ENCODE data around the gene PDE10A.

PDE10A gene

DNA sequence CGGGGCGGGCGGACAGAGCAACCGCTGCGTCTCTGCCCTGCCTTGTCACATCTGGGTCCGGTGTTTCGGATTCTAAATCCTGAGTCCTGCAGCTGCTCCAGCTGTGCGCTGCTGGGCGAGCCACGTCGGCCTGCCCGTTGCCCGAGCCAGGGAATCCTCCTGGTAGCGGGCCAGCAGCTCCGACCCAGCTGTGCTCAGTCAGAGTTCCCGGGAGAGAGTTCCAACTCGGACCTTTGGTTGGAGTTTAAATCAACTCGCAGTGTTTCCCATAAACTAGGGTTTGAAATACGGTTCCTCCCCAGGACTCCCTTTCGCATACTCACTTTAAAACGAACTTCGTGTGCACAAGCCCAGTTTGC lies 315 bp upstream of the PDE10A start:
- TF ChIP-seq RARB (CRISPR knock-in tag; IDR thresholded peaks at IDR 0.05): no peak
- TF ChIP-seq OSR1 (CRISPR knock-in tag; IDR thresholded peaks at IDR 0.05): no peak
- no peak for TF ChIP-seq ESRRG (CRISPR knock-in tag; IDR thresholded peaks at IDR 0.05)
- no peak for TF ChIP-seq TOX (CRISPR knock-in tag; IDR thresholded peaks at IDR 0.05; ENCODE audit: borderline replicate concordance)
- no peak for TF ChIP-seq ZNF70 (CRISPR knock-in tag; IDR thresholded peaks at IDR 0.05)
- no peak for TF ChIP-seq BACH2 (CRISPR knock-in tag; IDR thresholded peaks at IDR 0.05; ENCODE audit: borderline replicate concordance)
- no peak for TF ChIP-seq PATZ1 (CRISPR knock-in tag; IDR thresholded peaks at IDR 0.05; ENCODE audit: borderline replicate concordance)
- TF ChIP-seq, protein P1, sequence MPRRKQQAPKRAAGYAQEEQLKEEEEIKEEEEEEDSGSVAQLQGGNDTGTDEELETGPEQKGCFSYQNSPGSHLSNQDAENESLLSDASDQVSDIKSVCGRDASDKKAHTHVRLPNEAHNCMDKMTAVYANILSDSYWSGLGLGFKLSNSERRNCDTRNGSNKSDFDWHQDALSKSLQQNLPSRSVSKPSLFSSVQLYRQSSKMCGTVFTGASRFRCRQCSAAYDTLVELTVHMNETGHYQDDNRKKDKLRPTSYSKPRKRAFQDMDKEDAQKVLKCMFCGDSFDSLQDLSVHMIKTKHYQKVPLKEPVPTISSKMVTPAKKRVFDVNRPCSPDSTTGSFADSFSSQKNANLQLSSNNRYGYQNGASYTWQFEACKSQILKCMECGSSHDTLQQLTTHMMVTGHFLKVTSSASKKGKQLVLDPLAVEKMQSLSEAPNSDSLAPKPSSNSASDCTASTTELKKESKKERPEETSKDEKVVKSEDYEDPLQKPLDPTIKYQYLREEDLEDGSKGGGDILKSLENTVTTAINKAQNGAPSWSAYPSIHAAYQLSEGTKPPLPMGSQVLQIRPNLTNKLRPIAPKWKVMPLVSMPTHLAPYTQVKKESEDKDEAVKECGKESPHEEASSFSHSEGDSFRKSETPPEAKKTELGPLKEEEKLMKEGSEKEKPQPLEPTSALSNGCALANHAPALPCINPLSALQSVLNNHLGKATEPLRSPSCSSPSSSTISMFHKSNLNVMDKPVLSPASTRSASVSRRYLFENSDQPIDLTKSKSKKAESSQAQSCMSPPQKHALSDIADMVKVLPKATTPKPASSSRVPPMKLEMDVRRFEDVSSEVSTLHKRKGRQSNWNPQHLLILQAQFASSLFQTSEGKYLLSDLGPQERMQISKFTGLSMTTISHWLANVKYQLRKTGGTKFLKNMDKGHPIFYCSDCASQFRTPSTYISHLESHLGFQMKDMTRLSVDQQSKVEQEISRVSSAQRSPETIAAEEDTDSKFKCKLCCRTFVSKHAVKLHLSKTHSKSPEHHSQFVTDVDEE (CRISPR knock-in tag; IDR thresholded peaks at IDR 0.05): no peak
- TF ChIP-seq PPARA (CRISPR knock-in tag; IDR thresholded peaks at IDR 0.05; ENCODE audit: borderline replicate concordance): no peak
- TF ChIP-seq SNAI2 (CRISPR knock-in tag; IDR thresholded peaks at IDR 0.05): no peak
- TF ChIP-seq GLIS3 (CRISPR knock-in tag; IDR thresholded peaks at IDR 0.05): no peak
- TF ChIP-seq ZC3H10 (CRISPR knock-in tag; IDR thresholded peaks at IDR 0.05): no peak
- no peak for TF ChIP-seq ISL1 (CRISPR knock-in tag; IDR thresholded peaks at IDR 0.05)
- TF ChIP-seq ZNF565 (CRISPR knock-in tag; conservative IDR thresholded peaks at IDR 0.05; ENCODE audit: low read depth): no peak
- TF ChIP-seq, protein P2, sequence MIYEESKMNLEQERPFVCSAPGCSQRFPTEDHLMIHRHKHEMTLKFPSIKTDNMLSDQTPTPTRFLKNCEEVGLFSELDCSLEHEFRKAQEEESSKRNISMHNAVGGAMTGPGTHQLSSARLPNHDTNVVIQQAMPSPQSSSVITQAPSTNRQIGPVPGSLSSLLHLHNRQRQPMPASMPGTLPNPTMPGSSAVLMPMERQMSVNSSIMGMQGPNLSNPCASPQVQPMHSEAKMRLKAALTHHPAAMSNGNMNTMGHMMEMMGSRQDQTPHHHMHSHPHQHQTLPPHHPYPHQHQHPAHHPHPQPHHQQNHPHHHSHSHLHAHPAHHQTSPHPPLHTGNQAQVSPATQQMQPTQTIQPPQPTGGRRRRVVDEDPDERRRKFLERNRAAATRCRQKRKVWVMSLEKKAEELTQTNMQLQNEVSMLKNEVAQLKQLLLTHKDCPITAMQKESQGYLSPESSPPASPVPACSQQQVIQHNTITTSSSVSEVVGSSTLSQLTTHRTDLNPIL (CRISPR knock-in tag; IDR thresholded peaks at IDR 0.05; ENCODE audit: low read depth): no peak
- TF ChIP-seq, protein P3, sequence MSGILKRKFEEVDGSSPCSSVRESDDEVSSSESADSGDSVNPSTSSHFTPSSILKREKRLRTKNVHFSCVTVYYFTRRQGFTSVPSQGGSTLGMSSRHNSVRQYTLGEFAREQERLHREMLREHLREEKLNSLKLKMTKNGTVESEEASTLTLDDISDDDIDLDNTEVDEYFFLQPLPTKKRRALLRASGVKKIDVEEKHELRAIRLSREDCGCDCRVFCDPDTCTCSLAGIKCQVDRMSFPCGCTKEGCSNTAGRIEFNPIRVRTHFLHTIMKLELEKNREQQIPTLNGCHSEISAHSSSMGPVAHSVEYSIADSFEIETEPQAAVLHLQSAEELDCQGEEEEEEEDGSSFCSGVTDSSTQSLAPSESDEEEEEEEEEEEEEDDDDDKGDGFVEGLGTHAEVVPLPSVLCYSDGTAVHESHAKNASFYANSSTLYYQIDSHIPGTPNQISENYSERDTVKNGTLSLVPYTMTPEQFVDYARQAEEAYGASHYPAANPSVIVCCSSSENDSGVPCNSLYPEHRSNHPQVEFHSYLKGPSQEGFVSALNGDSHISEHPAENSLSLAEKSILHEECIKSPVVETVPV (CRISPR knock-in tag; IDR thresholded peaks at IDR 0.05): no peak
- ATAC-seq: no peak

- TF ChIP-seq ZFP30 (CRISPR knock-in tag; IDR thresholded peaks at IDR 0.05) (no peak), CSDC2 (CRISPR knock-in tag; IDR thresholded peaks at IDR 0.05) (no peak), POU6F1 (CRISPR knock-in tag; IDR thresholded peaks at IDR 0.05; ENCODE audit: borderline replicate concordance, low read depth) (no peak), ZC3H10 (CRISPR knock-in tag; IDR thresholded peaks at IDR 0.05) (no peak), TOX (CRISPR knock-in tag; IDR thresholded peaks at IDR 0.05; ENCODE audit: borderline replicate concordance) (no peak), TCF4 (CRISPR knock-in tag; IDR thresholded peaks at IDR 0.05; ENCODE audit: borderline replicate concordance) (no peak), PPARA (CRISPR knock-in tag; IDR thresholded peaks at IDR 0.05; ENCODE audit: borderline replicate concordance) (no peak), ZNF565 (CRISPR knock-in tag; conservative IDR thresholded peaks at IDR 0.05; ENCODE audit: low read depth) (no peak), ZNF8 (CRISPR knock-in tag; IDR thresholded peaks at IDR 0.05) (no peak), RARB (CRISPR knock-in tag; IDR thresholded peaks at IDR 0.05) (no peak), GLIS3 (CRISPR knock-in tag; IDR thresholded peaks at IDR 0.05) (no peak), ISL1 (CRISPR knock-in tag; IDR thresholded peaks at IDR 0.05) (no peak), BACH2 (CRISPR knock-in tag; IDR thresholded peaks at IDR 0.05; ENCODE audit: borderline replicate concordance) (no peak), ARNTL (CRISPR knock-in tag; IDR thresholded peaks at IDR 0.05; ENCODE audit: borderline replicate concordance, low read depth) (no peak), ZFP3 (CRISPR knock-in tag; IDR thresholded peaks at IDR 0.05) (no peak), ESRRG (CRISPR knock-in tag; IDR thresholded peaks at IDR 0.05) (no peak)
- TF ChIP-seq, protein P2 (CRISPR knock-in tag; IDR thresholded peaks at IDR 0.05; ENCODE audit: low read depth): no peak
- TF ChIP-seq, protein P1 (CRISPR knock-in tag; IDR thresholded peaks at IDR 0.05): no peak
- ATAC-seq: no peak; the same call in 2 of the 3 replicates
Observed at GRCh38 chr6:165662041-165662748, 846 bp downstream of the PDE10A start.

Data from SK-N-SH treated with all-trans-retinoic acid at 6 μM for 48 hours (cell line).